ENCODE data around the gene FAM171A2. TPM values are rescaled to one million over a fixed set of nuclear protein-coding genes. Genes with fewer than 3 reads are reported as not detected.

FAM171A2 gene
- total and polyA plus RNA-seq, 2 donors (not counting 1 experiment from before 2014, with no cell fraction given), result 1.7 to 5.0 TPM

DNA sequence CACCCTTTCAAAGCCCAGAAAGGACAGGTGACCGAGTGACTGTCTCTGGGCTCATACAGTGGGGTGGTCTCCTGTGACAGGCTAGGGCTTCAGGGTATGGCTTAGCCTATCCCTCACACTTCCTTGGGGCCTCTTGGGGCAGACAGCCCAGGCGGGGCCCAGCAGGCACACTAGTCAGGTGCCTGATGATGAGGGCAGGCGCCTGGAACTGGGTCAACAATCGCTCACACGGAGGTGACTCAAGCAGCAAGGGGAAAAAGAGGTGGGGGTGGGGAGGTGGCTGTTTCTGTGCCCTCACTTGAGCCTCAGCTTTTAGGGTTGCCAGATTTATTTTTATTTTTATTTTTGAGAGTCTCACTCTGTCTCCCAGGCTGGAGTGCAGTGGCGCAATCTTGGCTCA is 25.0 kb downstream of the FAM171A2 start:
- Histone ChIP-seq H4K20me1 (ENCODE audit: control insufficient read depth, extremely low read depth, insufficient read depth, low read length) (no peaks in the 10 kb centered on the region), H3K9me3 (ENCODE audit: control insufficient read depth, insufficient read depth, low read depth, low read length) (no peaks in the 10 kb centered on the region), H3K27ac (ENCODE audit: insufficient read depth, low read length) (no peak overlapping the region), H3K4me2 (ENCODE audit: extremely low read depth, insufficient read depth, low read length) (no peak overlapping the region), H3K4me1 (ENCODE audit: control insufficient read depth, extremely low read depth, insufficient read depth, low read length) (no peaks in the 10 kb centered on the region), H3K79me2 (ENCODE audit: control insufficient read depth, insufficient read depth, low read length) (no peaks in the 10 kb centered on the region), H2AFZ (ENCODE audit: low read length) (no peak overlapping the region), H3K36me3 (ENCODE audit: control insufficient read depth, insufficient read depth, low read length) (no peaks in the 10 kb centered on the region), H3K27me3 (ENCODE audit: control insufficient read depth, insufficient read depth, low read length) (no peaks in the 10 kb centered on the region), H3K4me3 (replicated peaks in 1 of 4; ENCODE audit: control extremely low read depth in 1 of 4, insufficient read depth in 1 of 4, low read depth in 3 of 4, low read length in 4 of 4) (no peak overlapping the region), H3K9ac (ENCODE audit: insufficient read depth, low read length) (no peak overlapping the region)
- TF ChIP-seq, protein P1, sequence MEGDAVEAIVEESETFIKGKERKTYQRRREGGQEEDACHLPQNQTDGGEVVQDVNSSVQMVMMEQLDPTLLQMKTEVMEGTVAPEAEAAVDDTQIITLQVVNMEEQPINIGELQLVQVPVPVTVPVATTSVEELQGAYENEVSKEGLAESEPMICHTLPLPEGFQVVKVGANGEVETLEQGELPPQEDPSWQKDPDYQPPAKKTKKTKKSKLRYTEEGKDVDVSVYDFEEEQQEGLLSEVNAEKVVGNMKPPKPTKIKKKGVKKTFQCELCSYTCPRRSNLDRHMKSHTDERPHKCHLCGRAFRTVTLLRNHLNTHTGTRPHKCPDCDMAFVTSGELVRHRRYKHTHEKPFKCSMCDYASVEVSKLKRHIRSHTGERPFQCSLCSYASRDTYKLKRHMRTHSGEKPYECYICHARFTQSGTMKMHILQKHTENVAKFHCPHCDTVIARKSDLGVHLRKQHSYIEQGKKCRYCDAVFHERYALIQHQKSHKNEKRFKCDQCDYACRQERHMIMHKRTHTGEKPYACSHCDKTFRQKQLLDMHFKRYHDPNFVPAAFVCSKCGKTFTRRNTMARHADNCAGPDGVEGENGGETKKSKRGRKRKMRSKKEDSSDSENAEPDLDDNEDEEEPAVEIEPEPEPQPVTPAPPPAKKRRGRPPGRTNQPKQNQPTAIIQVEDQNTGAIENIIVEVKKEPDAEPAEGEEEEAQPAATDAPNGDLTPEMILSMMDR (conservative IDR thresholded peaks at IDR 0.05 in 1 of 2, IDR thresholded peaks at IDR 0.05 in 1 of 2; ENCODE audit: low read depth in 1 of 2, low read length in 2 of 2), result no peak
- TF ChIP-seq EZH2 (IDR thresholded peaks at IDR 0.05; ENCODE audit: low read length, missing control alignments), result no peak
- DNase-seq (ENCODE audit: low read depth in 2 of 2), result no peak

DNA sequence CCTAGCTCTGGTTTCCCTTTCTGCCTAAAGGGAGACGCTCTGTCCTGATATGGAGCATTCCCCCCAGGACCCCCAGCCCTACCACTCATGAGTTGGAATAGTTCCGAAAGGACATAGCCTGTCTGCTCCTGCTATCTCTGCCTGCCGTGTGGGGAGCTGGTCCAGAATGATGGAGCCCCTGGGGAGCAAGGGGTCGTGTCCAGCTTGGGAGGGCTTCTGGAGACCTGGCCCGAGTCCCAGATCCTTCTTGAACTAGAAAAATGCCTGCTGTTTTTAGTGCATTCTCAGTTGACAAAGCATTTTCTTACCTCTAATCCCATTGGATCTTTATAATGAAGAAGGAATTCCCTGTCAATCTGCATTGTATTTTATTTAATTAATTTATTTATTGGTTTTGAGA is 27.7 kb downstream of the FAM171A2 start:
- no peak for TF ChIP-seq EZH2 (IDR thresholded peaks at IDR 0.05; ENCODE audit: low read length, missing control alignments)
- TF ChIP-seq, protein P1 (conservative IDR thresholded peaks at IDR 0.05 in 1 of 2, IDR thresholded peaks at IDR 0.05 in 1 of 2; ENCODE audit: low read depth in 1 of 2, low read length in 2 of 2), result no peak
- no peak overlapping the region for H2AFZ ChIP-seq (ENCODE audit: low read length)
- DNase-seq (ENCODE audit: low read depth in 2 of 2), result no peak

DNA sequence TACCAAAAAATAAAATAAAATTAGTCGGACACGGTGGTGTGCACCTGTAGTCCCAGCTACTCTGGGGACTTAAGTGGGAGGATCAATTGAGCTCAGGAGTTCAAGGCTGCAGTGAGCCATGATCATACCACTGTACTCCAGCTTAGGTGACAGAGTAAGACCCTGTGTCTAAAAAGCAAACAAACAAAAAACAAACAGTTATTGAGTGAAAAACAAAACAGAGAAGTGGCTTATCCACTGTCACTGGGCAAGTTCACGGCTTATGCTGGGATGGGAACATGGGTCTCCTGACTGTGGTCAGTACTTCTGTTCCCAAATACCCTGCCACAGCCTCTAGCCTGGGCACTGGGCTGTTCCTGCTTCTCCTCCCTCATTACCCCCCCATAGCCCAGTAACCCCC is 28.1 kb downstream of the FAM171A2 start:
- H3K4me1 ChIP-seq (ENCODE audit: control insufficient read depth, extremely low read depth, insufficient read depth, low read length), result no peaks in the 10 kb centered on the region
- no peak overlapping the region for H3K4me2 ChIP-seq (ENCODE audit: extremely low read depth, insufficient read depth, low read length)
- no peaks in the 10 kb centered on the region for H3K36me3 ChIP-seq (ENCODE audit: control insufficient read depth, insufficient read depth, low read length)
- no peak overlapping the region for H3K27ac ChIP-seq (ENCODE audit: insufficient read depth, low read length)
- no peak for TF ChIP-seq EZH2 (IDR thresholded peaks at IDR 0.05; ENCODE audit: low read length, missing control alignments)
- TF ChIP-seq, protein P1 (conservative IDR thresholded peaks at IDR 0.05 in 1 of 2, IDR thresholded peaks at IDR 0.05 in 1 of 2; ENCODE audit: low read depth in 1 of 2, low read length in 2 of 2), result no peak
- no peaks in the 10 kb centered on the region for H4K20me1 ChIP-seq (ENCODE audit: control insufficient read depth, extremely low read depth, insufficient read depth, low read length)
- no peak overlapping the region for H3K4me3 ChIP-seq (replicated peaks in 1 of 4; ENCODE audit: control extremely low read depth in 1 of 4, insufficient read depth in 1 of 4, low read depth in 3 of 4, low read length in 4 of 4)
- H2AFZ ChIP-seq (ENCODE audit: low read length), result no peak overlapping the region
- DNase-seq (ENCODE audit: low read depth in 2 of 2), result no peak
- no peaks in the 10 kb centered on the region for H3K9me3 ChIP-seq (ENCODE audit: control insufficient read depth, insufficient read depth, low read depth, low read length)
- H3K79me2 ChIP-seq (ENCODE audit: control insufficient read depth, insufficient read depth, low read length), result no peaks in the 10 kb centered on the region
- H3K27me3 ChIP-seq (ENCODE audit: control insufficient read depth, insufficient read depth, low read length), result no peaks in the 10 kb centered on the region
- no peak overlapping the region for H3K9ac ChIP-seq (ENCODE audit: insufficient read depth, low read length)

More for the DNA sequence above, 27.7 kb downstream of the FAM171A2 start:
- no peaks in the 10 kb centered on the region for H3K9me3 ChIP-seq (ENCODE audit: control insufficient read depth, insufficient read depth, low read depth, low read length)
- no peaks in the 10 kb centered on the region for H3K4me1 ChIP-seq (ENCODE audit: control insufficient read depth, extremely low read depth, insufficient read depth, low read length)
- H3K36me3 ChIP-seq (ENCODE audit: control insufficient read depth, insufficient read depth, low read length), result no peaks in the 10 kb centered on the region
- H3K27ac ChIP-seq (ENCODE audit: insufficient read depth, low read length), result no peak overlapping the region
- no peaks in the 10 kb centered on the region for H4K20me1 ChIP-seq (ENCODE audit: control insufficient read depth, extremely low read depth, insufficient read depth, low read length)
- H3K9ac ChIP-seq (ENCODE audit: insufficient read depth, low read length), result no peak overlapping the region
- H3K4me3 ChIP-seq (replicated peaks in 1 of 4; ENCODE audit: control extremely low read depth in 1 of 4, insufficient read depth in 1 of 4, low read depth in 3 of 4, low read length in 4 of 4), result no peak overlapping the region
- H3K27me3 ChIP-seq (ENCODE audit: control insufficient read depth, insufficient read depth, low read length), result no peaks in the 10 kb centered on the region
- no peaks in the 10 kb centered on the region for H3K79me2 ChIP-seq (ENCODE audit: control insufficient read depth, insufficient read depth, low read length)
- H3K4me2 ChIP-seq (ENCODE audit: extremely low read depth, insufficient read depth, low read length), result no peak overlapping the region

Data from fibroblast of lung (primary cell).